ENCODE data around the gene SGCA.

DNA sequence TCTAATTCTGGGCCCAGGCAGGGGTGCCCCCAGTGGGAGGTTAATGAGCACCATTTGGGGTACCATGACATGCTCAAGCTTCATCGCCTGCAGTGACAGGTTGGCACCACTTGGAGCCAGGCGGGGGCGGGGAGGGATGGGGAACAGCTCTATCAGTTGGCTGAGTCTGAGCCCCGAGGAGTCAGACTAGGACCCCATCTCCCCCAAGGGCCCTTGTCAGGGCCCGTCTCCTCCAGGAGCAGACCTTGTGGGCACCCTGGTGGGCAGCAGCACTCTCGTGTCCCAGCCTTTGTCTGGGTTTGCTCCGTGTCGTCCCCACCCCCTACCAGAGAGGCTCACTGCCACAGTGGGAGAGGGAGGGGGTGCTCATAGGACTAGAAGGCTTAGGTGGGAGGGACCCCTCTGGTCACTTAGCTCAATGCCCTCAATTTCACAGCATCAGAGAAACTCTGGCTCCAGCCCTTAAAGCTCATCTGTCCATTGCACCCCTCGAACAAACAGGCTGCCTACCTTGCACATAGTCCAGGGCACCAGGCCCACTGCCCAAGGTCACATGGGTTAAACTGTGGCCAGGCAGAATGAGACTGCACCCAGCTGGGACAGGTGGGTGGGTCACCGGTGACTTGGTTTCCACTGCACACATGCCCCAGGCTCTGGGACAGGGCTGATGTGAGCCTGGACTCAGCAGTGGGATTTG is 19.4 kb upstream of the SGCA start:
- TF ChIP-seq CTCF (IDR thresholded peaks at IDR 0.05) (no peak), POLR2A (IDR thresholded peaks at IDR 0.05) (no peak), EP300 (IDR thresholded peaks at IDR 0.05) (no peak)
